Stimulated activated CD8-positive, alpha-beta memory T cell treated with anti-CD3 and anti-CD28 coated beads, Interleukin-12 subunit alpha, Interleukin-12 subunit beta, amount 100 ng/mL, for 1 hour (primary cell): ENCODE results near the gene CNTROB.

Experiments
- DNase-seq: peaks from one replicate; pipeline ENCODE4 v3.0.0-alpha.2; 2020; ENCODE audit warnings: low read depth

Gene CNTROB

DNA sequence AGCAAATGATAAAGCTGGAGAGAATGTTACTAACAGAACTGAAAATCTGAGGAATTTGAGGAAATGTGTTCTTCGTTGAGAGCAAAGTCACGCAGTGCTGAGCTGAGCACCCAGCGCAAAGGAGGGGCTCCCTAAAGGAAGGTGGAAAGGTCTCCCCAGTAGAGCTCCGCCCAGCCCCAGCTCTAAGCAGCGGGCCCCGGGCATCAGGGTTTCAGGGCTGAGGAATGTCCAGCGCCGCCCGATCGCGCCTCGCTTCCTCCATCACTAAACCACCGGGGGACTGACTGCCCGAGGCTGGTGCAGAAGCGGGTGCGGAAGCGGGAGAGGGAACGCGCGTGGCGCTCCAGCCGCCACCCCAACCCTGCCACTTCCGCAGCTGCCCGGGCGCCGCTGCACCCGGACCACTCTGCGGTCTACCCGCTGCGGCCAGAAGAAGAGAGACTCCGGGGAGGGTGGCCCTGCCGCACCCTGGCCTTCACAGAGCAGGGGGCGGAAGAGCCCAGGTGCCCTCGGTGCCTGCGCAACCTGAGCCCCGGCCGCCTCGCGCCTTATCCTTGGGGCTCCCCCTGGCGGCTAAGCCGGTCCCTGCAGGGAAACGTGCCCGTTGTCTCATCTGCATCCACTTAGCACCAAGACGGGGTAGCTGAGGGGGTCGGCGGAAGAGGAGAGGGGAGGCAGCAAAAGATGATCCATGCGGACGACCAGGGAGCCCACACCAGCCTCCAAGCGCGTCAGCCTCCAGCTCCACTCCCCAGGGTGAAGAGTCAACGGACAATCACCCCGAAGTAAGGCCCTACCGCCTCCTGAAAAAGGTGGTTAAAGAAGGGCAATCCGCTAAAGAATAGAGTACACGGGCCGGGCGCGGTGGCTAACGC, 58.0 kb downstream of the CNTROB start:
- DNase-seq, result peak; percentile 90

DNA sequence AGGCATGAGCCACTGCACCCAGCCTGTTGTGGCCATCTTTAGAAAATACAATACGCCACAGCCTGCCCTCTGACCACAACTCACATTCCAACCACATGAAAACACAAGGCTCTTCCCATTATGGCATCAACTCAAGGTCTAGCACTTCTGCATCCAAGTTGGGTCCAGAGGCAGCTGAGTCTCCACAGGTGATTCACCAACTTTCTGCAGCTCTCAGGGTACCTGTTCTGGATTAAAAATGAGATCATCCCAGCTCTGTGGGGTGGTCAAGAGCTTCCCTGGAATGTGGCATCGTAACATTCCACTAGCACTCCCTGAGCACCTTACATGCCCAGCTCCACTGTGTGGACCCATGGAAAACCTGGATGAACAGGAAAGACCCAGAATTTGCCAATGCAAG, 60.5 kb downstream of the CNTROB start:
- DNase-seq, result no peak

- no peak for DNase-seq
Observed at GRCh38 chr17:7992924-7993323, 60.9 kb downstream of the CNTROB start.

- DNase-seq, result no peak
Observed at GRCh38 chr17:7993972-7994589, 62.1 kb downstream of the CNTROB start.

DNA sequence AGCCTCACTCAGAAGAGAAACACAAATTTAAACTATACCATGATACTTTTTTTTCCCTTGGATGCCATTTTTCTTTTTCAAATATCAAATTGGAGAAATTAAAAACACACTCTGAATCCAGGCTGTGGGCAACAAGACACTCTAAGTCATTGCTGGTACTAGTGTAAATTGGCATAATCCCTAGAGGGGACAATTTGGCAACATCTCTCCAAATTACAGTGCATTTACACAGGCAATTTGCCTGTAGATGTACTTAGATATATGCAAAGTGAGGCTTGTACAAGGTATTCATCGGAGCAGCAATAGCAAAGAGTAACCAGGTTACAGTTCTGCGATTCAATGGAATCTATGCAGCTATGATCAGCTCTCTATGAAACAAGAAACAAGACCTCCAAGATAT, 63.7 kb downstream of the CNTROB start:
- no peak for DNase-seq

- no peak for DNase-seq
Observed at GRCh38 chr17:7997186-7997585, 65.2 kb downstream of the CNTROB start.
